PFSK-1 (cell line): ENCODE measurements around the gene SCO1.

ENCODE experiments used
- POLR2AphosphoS5 ChIP-seq: IDR thresholded peaks from 2 replicates; pipeline ENCODE4 v1.6.1; 2012; ENCODE audit warnings: low read depth, mild to moderate bottlenecking, control low read depth, low read length, moderate library complexity
- SIN3A ChIP-seq: IDR thresholded peaks from 2 replicates; pipeline ENCODE4 v1.6.1; 2012; ENCODE audit warnings: mild to moderate bottlenecking, low read length, moderate library complexity, borderline replicate concordance; ENCODE audit not compliant: insufficient read depth

GRCh38 chr17:10664571-10664970 is 32.8 kb downstream of the SCO1 start:
- TF ChIP-seq SIN3A (no peak), POLR2AphosphoS5 (no peak)
